Immature natural killer cell (primary cell): Measurements from ENCODE around the gene TRIM8. TPM values are rescaled to one million over a fixed set of nuclear protein-coding genes. Genes with fewer than 3 reads are reported as not detected.
A peak's percentile ranks its signal among the peaks of the same experiment; 100 is the strongest.

Source experiments
- DNase-seq, 3 donors: peaks; one replicate each; pipeline ENCODE4 v3.0.0; 2022; ENCODE audit warnings: mixed read lengths in 1 of 3
- H3K27ac Mint-ChIP-seq, 6 donors: one replicate each; pipeline ENCODE4 v1.8.0; 2020; ENCODE audit warnings: mixed read lengths in 6 of 6, mild to moderate bottlenecking in 5 of 6, inconsistent platforms in 4 of 6, moderate library complexity in 3 of 6
- H3K27me3 Mint-ChIP-seq, 3 donors: one replicate each; pipeline ENCODE4 v1.8.0; 2020 to 2021; ENCODE audit warnings: low read depth in 3 of 3, mild to moderate bottlenecking in 3 of 3, mixed read lengths in 3 of 3, moderate library complexity in 3 of 3, inconsistent platforms in 1 of 3
- H3K36me3 Mint-ChIP-seq, 3 donors: one replicate each; pipeline ENCODE4 v1.8.0; 2020; ENCODE audit warnings: mixed read lengths in 3 of 3, inconsistent platforms in 2 of 3, mild to moderate bottlenecking in 2 of 3
- H3K4me1 Mint-ChIP-seq, 2 donors: one replicate each; pipeline ENCODE4 v1.8.0; 2020; ENCODE audit warnings: inconsistent platforms in 2 of 2, mild to moderate bottlenecking in 2 of 2, mixed read lengths in 2 of 2, moderate library complexity in 1 of 2
- H3K4me3 Mint-ChIP-seq, 5 donors: one replicate each; pipeline ENCODE4 v1.8.0; 2020; ENCODE audit warnings: mild to moderate bottlenecking in 5 of 5, mixed read lengths in 5 of 5, inconsistent platforms in 3 of 5, moderate library complexity in 3 of 5
- H3K9me3 Mint-ChIP-seq, 6 donors: one replicate each; pipeline ENCODE4 v1.8.0; 2020; ENCODE audit warnings: mild to moderate bottlenecking in 6 of 6, mixed read lengths in 6 of 6, inconsistent platforms in 4 of 6, moderate library complexity in 3 of 6
- polyA plus RNA-seq, 3 donors: library from polyadenylated mRNA; unstranded; fragments of 300-500 nt; fragmentation: Illumina TruSeq; gene quantifications; one replicate each; pipeline ENCODE4 v1.2.3, GENCODE V29; 2021

TRIM8 gene
- polyA plus RNA-seq, 3 donors from 2014 or later: 30.5 to 78.8 (median 39.2) TPM

DNA sequence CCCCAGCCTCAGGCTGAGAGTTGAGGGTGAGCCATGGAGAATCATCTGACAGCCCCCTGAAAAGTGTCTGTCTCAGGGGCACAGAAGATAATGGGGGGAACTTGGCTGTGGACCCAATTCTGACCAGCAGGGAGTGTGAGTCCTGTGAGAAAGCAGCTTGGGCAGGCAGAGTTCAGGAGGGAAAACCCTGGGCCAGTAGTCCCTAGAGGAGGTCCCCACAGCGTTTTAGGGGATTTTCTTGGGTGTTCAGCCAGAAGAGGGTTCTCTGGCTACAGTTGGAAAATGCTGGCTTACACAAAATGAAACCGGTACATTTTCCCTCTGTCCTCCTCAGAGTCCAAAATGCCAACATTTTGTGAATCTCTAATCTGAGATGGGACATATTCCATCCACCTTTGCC, 35.8 kb upstream of the TRIM8 start:
- Mint-ChIP-seq H3K27me3 (peaks cover 0 to 3% (median 2%) of the 10 kb centered on the region in 3 donors), H3K36me3 (peaks cover 3 to 15% (median 14%) of the 10 kb centered on the region in 3 donors), H3K4me3 (no peak overlapping the region), H3K27ac (no peak overlapping the region), H3K4me1 (no peaks in the 10 kb centered on the region), H3K9me3 (no peaks in the 10 kb centered on the region)
- DNase-seq: no peak

DNA sequence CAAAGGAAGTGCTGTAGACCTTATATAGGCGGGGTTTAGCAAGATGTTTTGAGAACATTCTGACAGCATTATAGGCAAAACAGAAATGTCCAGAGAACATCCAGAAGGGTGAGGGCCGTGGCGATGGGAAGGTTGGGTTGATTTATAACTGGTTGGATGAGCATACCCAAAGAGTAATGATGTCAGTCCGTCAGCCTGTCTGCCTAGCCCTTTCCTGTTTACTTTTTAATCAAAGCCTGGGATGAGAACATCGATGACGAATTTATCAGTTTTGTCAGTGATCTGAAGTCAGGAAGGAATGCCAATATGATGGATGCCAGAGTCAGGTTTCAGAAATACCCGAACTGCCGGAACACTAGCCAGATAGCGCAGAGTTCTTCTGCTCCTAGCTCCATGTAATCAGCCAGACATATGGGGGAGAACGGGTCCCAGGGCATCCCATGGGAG, 33.8 kb upstream of the TRIM8 start:
- Mint-ChIP-seq H3K4me1 (no peaks in the 10 kb centered on the region), H3K27ac (no peak overlapping the region)

DNA sequence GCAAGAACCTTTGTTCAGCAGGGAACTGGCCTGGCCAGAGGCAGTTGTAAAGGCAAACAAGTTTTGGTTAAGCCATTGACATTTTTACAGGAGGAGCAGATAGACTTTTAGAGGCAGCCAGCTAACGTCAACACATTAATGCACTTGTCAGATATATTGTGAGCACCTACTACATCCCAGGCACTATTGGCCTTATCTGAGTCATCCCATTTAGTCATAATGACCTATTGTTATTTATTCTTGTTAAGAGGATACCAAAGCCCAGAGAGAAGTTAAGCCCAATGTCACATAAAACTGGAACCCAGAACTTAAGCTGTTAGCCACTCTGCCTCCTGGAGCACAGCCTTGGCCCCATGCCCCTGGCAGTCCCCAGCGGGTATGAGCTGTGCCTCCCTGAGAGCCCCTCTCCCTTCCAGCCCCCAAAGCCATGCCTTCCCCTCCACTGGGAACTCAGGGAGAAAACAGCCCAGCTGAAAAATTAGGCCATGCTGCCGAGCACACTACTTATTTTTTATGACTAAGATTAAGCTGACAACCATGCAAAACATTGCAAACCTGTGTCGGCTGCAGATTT, 32.7 kb upstream of the TRIM8 start:
- DNase-seq: no peak
- H3K27me3 Mint-ChIP-seq: peaks cover 0 to 3% (median 2%) of the 10 kb centered on the region in 3 donors
- H3K4me1 Mint-ChIP-seq: no peaks in the 10 kb centered on the region
- H3K4me3 Mint-ChIP-seq: no peak overlapping the region
- no peaks in the 10 kb centered on the region for H3K9me3 Mint-ChIP-seq
- H3K36me3 Mint-ChIP-seq: peaks cover 0 to 9% (median 1%) of the 10 kb centered on the region in 3 donors
- H3K27ac Mint-ChIP-seq: no peak overlapping the region

More for the DNA sequence above, 33.8 kb upstream of the TRIM8 start:
- Mint-ChIP-seq H3K27me3 (peaks cover 0 to 3% (median 2%) of the 10 kb centered on the region in 3 donors), H3K9me3 (no peaks in the 10 kb centered on the region), H3K36me3 (peaks cover 0 to 11% (median 4%) of the 10 kb centered on the region in 3 donors), H3K4me3 (no peak overlapping the region)
- no peak for DNase-seq

DNA sequence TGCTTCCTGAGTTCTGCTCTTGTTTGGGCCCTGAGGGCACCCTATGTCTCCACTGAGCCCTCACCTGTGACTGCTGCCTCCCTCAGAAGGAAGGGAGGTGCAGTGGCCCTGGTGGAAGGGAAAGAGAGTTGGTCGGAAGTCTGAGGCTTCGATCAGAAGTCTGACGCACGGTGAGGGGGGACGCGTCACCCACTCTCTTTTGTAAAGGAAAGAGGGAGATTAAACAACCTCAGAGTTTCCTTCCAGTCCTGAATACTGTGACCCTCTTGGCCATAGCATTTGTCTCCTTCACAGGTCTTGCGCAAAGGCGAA, 31.4 kb upstream of the TRIM8 start:
- Mint-ChIP-seq H3K4me1 (no peaks in the 10 kb centered on the region), H3K4me3 (no peak overlapping the region), H3K9me3 (no peaks in the 10 kb centered on the region), H3K27me3 (peaks cover 0 to 3% (median 2%) of the 10 kb centered on the region in 3 donors), H3K36me3 (peaks cover 3 to 13% (median 4%) of the 10 kb centered on the region in 3 donors), H3K27ac (peak overlapping the region in 2 of 6 donors; percentile 18 to 48)
- no peak for DNase-seq

DNA sequence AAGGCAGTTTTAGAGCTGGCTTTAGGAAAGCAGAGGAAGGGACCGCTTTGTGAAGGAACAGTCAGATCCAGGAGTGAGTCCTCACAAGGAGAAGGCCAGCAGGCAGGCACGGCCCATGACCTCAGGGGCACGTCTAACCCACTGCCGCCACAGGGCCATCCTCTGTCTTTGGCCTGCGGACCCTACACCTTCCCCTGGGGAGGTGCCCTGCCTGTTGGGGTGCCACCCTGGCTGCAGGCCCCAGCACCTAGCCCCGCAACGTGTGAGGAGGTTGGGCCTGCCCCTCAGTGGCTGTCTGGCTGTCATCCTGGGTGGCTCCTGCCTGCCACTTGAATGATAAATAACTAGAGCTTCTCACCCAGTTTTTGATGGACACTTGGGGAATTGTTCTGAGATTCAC, 31.0 kb upstream of the TRIM8 start:
- no peak for DNase-seq
- Mint-ChIP-seq H3K4me1 (no peaks in the 10 kb centered on the region), H3K9me3 (no peaks in the 10 kb centered on the region), H3K27me3 (peaks cover 0 to 2% (median 2%) of the 10 kb centered on the region in 3 donors), H3K4me3 (no peak overlapping the region), H3K36me3 (peaks cover 5 to 17% (median 6%) of the 10 kb centered on the region in 3 donors), H3K27ac (no peak overlapping the region)

DNA sequence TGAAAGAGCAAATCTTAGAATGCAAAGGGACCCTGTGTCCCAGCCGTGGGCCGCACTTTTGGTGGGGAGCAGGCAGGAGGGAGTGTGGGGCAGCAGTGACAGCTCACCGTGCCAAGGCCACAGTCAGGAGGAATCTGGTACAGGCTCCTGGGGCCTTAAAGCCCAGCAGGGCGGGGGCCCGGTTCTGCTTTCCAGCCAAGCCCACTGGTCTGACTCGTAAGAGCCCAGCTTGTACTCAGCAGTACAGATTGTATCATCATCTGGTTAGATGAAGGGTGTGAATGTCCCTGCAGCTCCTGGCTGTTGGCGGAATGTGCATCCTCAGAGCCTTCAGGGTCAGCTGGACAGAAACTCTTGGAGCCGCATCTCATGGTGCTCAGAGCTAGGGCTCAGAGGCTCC, 30.5 kb upstream of the TRIM8 start:
- no peaks in the 10 kb centered on the region for H3K4me1 Mint-ChIP-seq
- H3K9me3 Mint-ChIP-seq: no peaks in the 10 kb centered on the region
- DNase-seq: no peak
- no peak overlapping the region for H3K4me3 Mint-ChIP-seq
- H3K36me3 Mint-ChIP-seq: peaks cover 7 to 22% (median 9%) of the 10 kb centered on the region in 3 donors
- peaks cover 0 to 2% (median 2%) of the 10 kb centered on the region in 3 donors for H3K27me3 Mint-ChIP-seq
- peak overlapping the region in 1 of 6 donors; percentile 16 for H3K27ac Mint-ChIP-seq

DNA sequence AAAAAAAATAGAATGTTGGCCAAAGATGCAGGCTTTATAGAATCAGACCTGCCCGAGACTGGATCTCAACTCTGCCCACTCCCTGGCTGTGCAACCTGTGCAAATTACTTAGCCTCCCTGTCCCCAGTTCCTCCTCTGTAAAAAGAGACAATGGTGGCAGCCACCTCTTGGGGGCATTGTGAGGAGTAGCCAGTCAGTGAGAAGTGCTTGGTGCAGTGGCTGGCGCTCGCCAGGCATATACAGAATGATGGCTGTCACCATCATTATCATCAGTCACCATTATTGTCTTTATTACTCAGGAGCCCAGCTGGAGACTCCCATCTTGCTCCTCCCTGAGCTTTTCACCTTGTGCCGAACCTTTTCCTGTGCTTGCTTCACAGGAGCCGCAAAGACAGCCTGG, 29.4 kb upstream of the TRIM8 start:
- Mint-ChIP-seq H3K27me3 (peaks cover 0 to 2% (median 0%) of the 10 kb centered on the region in 3 donors), H3K9me3 (no peaks in the 10 kb centered on the region), H3K27ac (peak overlapping the region in 1 of 6 donors; percentile 45), H3K4me3 (no peak overlapping the region), H3K4me1 (no peaks in the 10 kb centered on the region), H3K36me3 (peaks cover 7 to 16% (median 9%) of the 10 kb centered on the region in 3 donors)
- no peak for DNase-seq

DNA sequence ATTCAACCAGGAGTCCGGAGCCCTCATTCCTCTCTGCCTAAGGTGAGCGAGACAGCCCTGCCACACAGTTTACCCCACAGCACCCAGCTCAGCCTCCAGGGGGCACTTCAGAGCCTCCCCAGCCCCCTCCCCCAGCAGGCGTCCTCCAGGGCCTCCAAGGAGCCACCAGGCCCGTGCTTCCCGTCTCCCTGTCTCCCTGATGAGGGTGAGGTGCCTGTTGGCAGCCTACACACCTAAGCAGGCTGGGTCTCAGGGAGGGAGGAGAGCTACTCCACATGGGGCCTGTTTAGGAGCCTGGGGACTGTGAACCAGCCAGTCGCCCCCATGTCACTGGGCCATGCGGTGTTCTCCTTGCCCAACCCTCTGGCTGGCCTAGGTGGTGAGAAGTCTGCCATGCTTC, 28.9 kb upstream of the TRIM8 start:
- H3K4me3 Mint-ChIP-seq: no peak overlapping the region

DNA sequence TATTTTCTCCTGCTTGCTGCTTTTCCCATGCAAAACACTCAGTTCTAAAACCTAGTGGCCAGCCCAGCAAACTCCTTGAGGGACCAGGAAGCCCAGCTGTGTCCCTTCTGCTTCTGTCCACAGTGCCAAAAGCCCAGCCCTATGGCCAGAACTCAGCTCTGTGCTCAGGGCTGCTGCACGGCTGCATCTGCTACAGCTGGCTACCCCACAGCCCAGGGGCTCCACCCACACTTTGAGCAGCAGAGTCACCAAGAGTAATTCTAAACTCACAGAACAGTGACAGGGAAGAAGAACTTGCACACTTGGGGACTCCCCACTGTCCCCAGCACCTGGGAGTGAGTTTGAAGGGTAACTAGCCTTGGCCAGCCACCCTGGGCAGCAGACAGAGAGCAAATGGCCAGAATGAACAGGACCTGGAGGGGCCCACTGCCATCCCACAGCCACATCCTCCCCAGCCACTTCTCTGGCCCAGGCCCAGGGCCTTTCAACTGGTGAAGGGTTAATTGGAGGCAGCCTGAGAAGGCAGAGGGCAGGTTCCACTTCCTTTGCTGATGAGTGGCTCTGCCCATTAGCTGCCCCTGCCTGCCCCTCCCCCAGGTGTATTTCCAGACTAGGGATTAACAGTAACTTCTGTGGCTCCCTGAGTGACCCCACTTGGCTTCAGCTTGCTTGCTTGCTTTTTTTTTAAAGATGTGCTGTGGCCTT, 28.1 kb upstream of the TRIM8 start:
- no peaks in the 10 kb centered on the region for H3K9me3 Mint-ChIP-seq
- peaks cover 0 to 2% (median 0%) of the 10 kb centered on the region in 3 donors for H3K27me3 Mint-ChIP-seq

More for the DNA sequence above, 28.9 kb upstream of the TRIM8 start:
- peaks cover 0 to 2% (median 0%) of the 10 kb centered on the region in 3 donors for H3K27me3 Mint-ChIP-seq
- no peak for DNase-seq
- peaks cover 7 to 16% (median 9%) of the 10 kb centered on the region in 3 donors for H3K36me3 Mint-ChIP-seq
- no peaks in the 10 kb centered on the region for H3K9me3 Mint-ChIP-seq
- peak overlapping the region in 1 of 6 donors; percentile 45 for H3K27ac Mint-ChIP-seq
- no peaks in the 10 kb centered on the region for H3K4me1 Mint-ChIP-seq

DNA sequence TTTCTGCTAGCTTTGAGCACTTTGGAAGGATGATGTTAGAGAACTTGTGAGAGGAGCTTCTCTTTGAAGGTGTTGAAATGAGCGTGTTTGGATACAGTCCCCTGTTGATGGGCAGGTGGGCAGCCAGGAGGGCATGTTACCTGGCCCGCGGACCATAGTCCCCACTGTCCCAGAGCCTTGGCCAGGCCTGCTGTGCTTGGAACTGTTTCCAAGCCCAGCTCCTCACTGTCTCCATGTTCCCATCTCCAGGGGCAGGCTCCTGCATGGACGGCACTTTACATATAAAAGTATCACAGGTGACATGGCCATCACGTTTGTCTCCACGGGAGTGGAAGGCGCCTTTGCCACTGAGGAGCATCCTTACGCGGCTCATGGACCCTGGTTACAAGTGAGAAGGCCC, 27.2 kb upstream of the TRIM8 start:
- H3K4me1 Mint-ChIP-seq: no peaks in the 10 kb centered on the region
- no peaks in the 10 kb centered on the region for H3K9me3 Mint-ChIP-seq
- no peak overlapping the region for H3K4me3 Mint-ChIP-seq
- H3K27ac Mint-ChIP-seq: no peak overlapping the region
- no peaks in the 10 kb centered on the region for H3K27me3 Mint-ChIP-seq
- peaks cover 7 to 16% (median 9%) of the 10 kb centered on the region in 3 donors for H3K36me3 Mint-ChIP-seq
- DNase-seq: no peak

More for the DNA sequence above, 28.1 kb upstream of the TRIM8 start:
- H3K27ac Mint-ChIP-seq: no peak overlapping the region
- no peak overlapping the region for H3K4me3 Mint-ChIP-seq
- no peak for DNase-seq
- peaks cover 7 to 16% (median 9%) of the 10 kb centered on the region in 3 donors for H3K36me3 Mint-ChIP-seq
- H3K4me1 Mint-ChIP-seq: no peaks in the 10 kb centered on the region

DNA sequence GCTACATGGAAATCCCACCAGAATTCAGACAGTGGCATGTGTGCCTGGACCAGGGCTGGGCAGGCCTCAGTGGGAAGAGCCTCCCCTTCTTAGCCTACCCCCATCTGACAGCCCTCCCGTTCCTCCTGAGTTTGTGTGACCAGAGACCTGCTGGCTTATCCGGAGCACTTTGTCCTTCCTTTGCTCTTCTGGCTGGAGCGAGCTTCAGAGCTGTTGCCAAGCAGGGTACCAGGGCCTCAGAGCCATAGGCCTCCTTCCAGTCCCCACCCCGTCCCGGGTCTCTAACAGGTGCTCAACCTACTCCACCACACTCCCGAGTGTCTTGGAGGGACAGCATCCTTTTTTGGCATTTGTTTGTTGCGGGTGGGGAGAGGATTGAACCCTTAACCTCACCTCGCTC, 26.5 kb upstream of the TRIM8 start:
- H3K4me1 Mint-ChIP-seq: no peaks in the 10 kb centered on the region
- no peak for DNase-seq
- peaks cover 7 to 16% (median 9%) of the 10 kb centered on the region in 3 donors for H3K36me3 Mint-ChIP-seq
- H3K27ac Mint-ChIP-seq: peak overlapping the region in 1 of 6 donors; percentile 51
- no peaks in the 10 kb centered on the region for H3K9me3 Mint-ChIP-seq
- no peaks in the 10 kb centered on the region for H3K27me3 Mint-ChIP-seq
- H3K4me3 Mint-ChIP-seq: no peak overlapping the region

DNA sequence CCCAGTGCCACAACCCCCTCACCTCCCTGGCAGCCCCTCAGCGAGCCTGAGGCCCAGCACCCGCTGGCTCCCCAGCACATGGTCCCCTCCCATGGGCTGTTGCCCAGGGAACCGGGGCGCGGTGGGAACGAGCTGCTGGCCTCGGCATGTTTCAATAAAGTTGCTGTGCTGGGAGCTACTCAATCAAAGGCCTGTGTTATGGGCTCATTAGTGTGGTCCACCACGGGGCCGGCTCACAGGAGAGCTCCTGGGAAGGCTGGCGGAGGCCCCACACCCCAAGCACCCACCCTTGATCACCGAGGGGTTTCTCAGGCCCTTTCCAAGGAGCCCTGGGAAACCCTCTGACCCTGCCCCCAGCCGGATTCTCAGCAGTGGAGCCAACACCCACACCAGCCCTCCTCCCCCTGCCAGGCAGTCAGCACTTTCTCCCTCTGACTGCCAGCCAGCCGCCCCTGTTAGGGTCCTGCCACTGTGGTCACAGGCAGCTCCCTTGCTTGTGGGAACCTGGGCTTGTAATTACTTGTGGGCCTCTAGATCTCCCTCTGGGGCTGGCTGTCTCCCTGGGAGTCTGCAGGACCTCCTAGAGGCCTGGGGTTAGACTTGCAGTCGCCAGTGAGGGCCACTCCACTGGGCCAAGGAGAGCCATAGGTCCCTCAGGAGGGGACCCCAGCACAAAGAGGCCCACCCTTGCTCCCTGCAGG, 24.8 kb upstream of the TRIM8 start:
- Mint-ChIP-seq H3K9me3 (no peaks in the 10 kb centered on the region), H3K27ac (peak overlapping the region in 1 of 6 donors; percentile 39), H3K36me3 (peaks cover 7 to 20% (median 12%) of the 10 kb centered on the region in 3 donors), H3K27me3 (no peaks in the 10 kb centered on the region), H3K4me1 (no peaks in the 10 kb centered on the region), H3K4me3 (no peak overlapping the region)
- DNase-seq: no peak

DNA sequence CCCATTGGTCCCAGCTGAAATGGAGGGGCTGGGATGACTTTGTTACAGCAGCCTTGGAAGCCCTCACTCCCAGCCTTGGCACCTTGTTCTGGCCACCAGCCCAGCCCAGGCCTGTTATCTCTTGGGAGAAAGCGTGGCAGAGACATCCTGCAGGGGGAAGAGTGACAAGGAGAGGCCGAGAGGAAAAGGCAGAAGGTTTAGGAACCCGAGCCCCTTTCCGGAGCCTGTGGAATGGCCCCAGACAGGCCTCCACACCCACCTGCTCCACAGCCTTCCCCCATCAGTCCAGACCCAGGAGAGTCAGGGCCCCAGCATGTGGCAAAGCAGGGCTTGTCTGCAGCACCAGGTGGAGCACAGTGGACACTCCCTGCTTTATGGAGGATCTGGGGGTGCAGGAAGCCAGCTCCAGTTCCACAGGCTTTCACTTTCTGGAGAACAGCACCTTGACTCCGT, 24.1 kb upstream of the TRIM8 start:
- Mint-ChIP-seq H3K4me3 (no peak overlapping the region), H3K9me3 (no peaks in the 10 kb centered on the region), H3K4me1 (no peaks in the 10 kb centered on the region), H3K27me3 (no peaks in the 10 kb centered on the region), H3K36me3 (peaks cover 7 to 20% (median 12%) of the 10 kb centered on the region in 3 donors), H3K27ac (peak overlapping the region in 1 of 6 donors; percentile 53)
- no peak for DNase-seq
